Progenitor cell of endocrine pancreas (in vitro differentiated cells): ENCODE results near the gene ZNF644. TPM values are rescaled to one million over a fixed set of nuclear protein-coding genes. Genes with fewer than 3 reads are reported as not detected.

Experiments used
- DNase-seq: peaks from one replicate; pipeline ENCODE4 v3.0.0; 2021; ENCODE audit warnings: low spot score; ENCODE audit not compliant: unreplicated experiment
- H3K27ac Mint-ChIP-seq: 2 replicates; pipeline ENCODE4 v1.8.0; 2021; ENCODE audit warnings: mild to moderate bottlenecking, moderate library complexity, mixed read lengths
- H3K27me3 Mint-ChIP-seq: 2 replicates; pipeline ENCODE4 v1.8.0; 2021; ENCODE audit warnings: mixed read lengths
- H3K36me3 Mint-ChIP-seq: 2 replicates; pipeline ENCODE4 v1.8.0; 2022; ENCODE audit warnings: mixed read lengths; ENCODE audit not compliant: insufficient read depth
- H3K4me1 Mint-ChIP-seq: 2 replicates; pipeline ENCODE4 v1.8.0; 2021; ENCODE audit warnings: low read depth, mixed read lengths
- H3K4me3 Mint-ChIP-seq: 2 replicates; pipeline ENCODE4 v1.8.0; 2021; ENCODE audit warnings: low read depth, mild to moderate bottlenecking, moderate library complexity, mixed read lengths
- H3K9me3 Mint-ChIP-seq: 2 replicates; pipeline ENCODE4 v1.8.0; 2021; ENCODE audit warnings: low read depth, mixed read lengths
- total RNA-seq: library from RNA; stranded (reverse); gene quantifications from 2 replicates; pipeline ENCODE4 v1.2.1, GENCODE V29; 2021
- TF ChIP-seq, protein P1 (sequence below): fragments of 200-600 bp; sonication (generic); IDR thresholded peaks from one replicate; pipeline ENCODE4 v1.5.0; 2021; ENCODE audit warnings: antibody characterized with exemption, mild to moderate bottlenecking; ENCODE audit not compliant: unreplicated experiment

The ZNF644 gene
- total RNA-seq, 1 donor from 2014 or later = 101 TPM

DNA sequence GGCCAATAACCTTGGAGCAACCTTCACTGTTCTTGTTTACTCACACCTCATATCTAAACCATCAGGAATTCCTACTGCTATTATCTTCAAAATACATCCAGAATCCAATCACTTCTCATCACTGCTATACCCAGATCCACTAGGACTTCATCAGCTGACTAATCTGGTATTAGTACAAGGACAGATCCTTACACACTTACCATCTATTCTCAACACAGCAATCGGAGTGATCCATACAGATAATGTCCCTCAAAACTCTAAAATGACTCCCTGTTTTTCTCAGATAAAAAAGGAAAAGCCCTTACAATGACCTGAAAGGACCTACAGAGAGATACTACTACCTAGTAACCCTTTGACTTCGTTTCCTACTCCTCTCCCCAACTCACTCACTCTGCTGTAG is 70.8 kb downstream of the ZNF644 start:
- Mint-ChIP-seq H3K4me3 (no peak overlapping the region), H3K36me3 (peaks cover 23% of the 10 kb centered on the region), H3K9me3 (peaks cover 13% of the 10 kb centered on the region), H3K4me1 (peaks cover 19% of the 10 kb centered on the region), H3K27me3 (no peaks in the 10 kb centered on the region), H3K27ac (no peak overlapping the region)
- DNase-seq = no peak
- TF ChIP-seq, protein P1, sequence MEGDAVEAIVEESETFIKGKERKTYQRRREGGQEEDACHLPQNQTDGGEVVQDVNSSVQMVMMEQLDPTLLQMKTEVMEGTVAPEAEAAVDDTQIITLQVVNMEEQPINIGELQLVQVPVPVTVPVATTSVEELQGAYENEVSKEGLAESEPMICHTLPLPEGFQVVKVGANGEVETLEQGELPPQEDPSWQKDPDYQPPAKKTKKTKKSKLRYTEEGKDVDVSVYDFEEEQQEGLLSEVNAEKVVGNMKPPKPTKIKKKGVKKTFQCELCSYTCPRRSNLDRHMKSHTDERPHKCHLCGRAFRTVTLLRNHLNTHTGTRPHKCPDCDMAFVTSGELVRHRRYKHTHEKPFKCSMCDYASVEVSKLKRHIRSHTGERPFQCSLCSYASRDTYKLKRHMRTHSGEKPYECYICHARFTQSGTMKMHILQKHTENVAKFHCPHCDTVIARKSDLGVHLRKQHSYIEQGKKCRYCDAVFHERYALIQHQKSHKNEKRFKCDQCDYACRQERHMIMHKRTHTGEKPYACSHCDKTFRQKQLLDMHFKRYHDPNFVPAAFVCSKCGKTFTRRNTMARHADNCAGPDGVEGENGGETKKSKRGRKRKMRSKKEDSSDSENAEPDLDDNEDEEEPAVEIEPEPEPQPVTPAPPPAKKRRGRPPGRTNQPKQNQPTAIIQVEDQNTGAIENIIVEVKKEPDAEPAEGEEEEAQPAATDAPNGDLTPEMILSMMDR = no peak

DNA sequence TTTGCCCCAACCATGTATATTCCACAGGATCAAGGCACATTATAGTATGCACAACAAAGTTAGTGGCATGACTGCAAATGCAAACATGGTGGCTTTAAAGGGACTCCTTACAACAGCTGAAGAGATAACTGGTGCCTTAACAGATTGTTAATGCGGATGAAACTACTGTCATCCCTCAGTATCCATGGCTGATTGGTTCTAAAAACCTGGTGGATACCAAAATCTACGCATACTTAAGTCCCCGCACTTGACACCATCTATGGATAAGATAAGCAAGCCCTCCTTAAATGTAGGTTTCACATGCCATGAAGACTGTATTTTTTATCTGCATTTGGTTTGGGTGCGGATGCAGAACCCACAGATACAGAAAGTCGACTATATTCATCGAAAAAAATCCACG is 73.5 kb downstream of the ZNF644 start:
- no peak overlapping the region for H3K4me3 Mint-ChIP-seq
- no peak for DNase-seq
- H3K27me3 Mint-ChIP-seq = no peaks in the 10 kb centered on the region
- no peak overlapping the region for H3K27ac Mint-ChIP-seq
- TF ChIP-seq, protein P1 = no peak
- peaks cover 9% of the 10 kb centered on the region for H3K36me3 Mint-ChIP-seq
- peaks cover 4% of the 10 kb centered on the region for H3K9me3 Mint-ChIP-seq
- peaks cover 19% of the 10 kb centered on the region for H3K4me1 Mint-ChIP-seq

DNA sequence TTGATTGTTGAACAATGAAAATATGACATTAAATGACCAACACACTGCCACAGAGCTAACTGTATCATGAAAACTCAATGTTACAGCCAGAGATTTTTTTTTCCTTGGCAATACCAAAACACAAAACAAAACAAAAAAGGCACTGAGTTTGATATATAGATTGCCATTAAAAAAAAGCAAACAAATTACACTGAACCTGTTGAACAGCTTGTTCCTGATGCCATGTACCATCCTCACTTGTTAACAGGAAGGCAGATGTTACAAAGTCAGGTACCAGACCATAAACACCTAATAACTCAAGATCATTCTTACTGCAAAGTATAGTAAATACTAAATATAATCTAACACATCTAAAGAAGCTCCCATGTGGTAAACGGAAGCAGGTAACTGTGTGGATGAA is 75.2 kb downstream of the ZNF644 start:
- DNase-seq = no peak
- Mint-ChIP-seq H3K36me3 (peaks cover 1% of the 10 kb centered on the region), H3K27me3 (no peaks in the 10 kb centered on the region)

DNA sequence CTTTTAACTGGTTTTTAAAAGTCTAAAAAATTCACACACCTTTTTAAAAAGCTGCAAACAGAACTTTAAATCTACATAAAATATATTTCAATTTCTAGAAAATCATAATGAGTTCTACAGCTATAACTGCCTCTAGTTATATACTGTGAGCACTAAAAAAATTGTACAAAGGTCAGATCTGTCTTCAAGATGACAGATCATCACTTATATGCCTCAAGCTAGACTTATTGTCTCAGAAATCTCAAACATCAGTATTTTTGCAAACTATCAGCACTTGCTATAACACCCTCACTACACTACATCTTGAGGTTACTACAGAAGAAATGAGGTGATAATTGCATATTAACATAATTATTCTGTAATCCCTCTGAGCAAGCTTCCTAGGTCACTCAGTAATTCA is 76.5 kb downstream of the ZNF644 start:
- Mint-ChIP-seq H3K36me3 (peaks cover 8% of the 10 kb centered on the region), H3K9me3 (no peaks in the 10 kb centered on the region), H3K4me1 (peaks cover 8% of the 10 kb centered on the region), H3K27ac (no peak overlapping the region), H3K4me3 (no peak overlapping the region), H3K27me3 (no peaks in the 10 kb centered on the region)
- TF ChIP-seq, protein P1 = no peak
- DNase-seq = no peak

More for the DNA sequence above, 75.2 kb downstream of the ZNF644 start:
- Mint-ChIP-seq H3K4me3 (no peak overlapping the region), H3K27ac (no peak overlapping the region), H3K4me1 (peaks cover 13% of the 10 kb centered on the region), H3K9me3 (no peaks in the 10 kb centered on the region)
- TF ChIP-seq, protein P1 = no peak

DNA sequence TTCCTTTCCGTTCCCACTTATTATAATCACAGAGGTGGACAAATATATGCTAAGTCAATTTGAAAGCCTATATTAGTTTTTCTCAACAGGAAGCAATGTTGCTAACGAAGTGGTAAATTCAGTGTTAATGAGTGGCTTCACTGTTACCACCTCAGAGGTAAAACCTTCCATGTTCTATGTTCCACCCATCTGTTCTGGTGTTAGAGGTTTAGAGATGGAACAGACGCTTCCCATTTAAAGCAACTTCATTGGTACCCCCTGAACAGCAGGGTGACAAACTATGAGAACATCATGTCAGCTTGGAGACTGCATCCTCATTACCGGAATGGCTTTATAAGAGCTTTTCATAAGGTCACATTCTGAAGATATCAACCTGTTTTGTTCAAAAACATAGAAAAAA is 77.9 kb downstream of the ZNF644 start:
- Mint-ChIP-seq H3K27me3 (no peaks in the 10 kb centered on the region), H3K27ac (no peak overlapping the region), H3K4me1 (peaks cover 8% of the 10 kb centered on the region), H3K36me3 (peaks cover 21% of the 10 kb centered on the region), H3K4me3 (no peak overlapping the region), H3K9me3 (no peaks in the 10 kb centered on the region)
- TF ChIP-seq, protein P1 = no peak
- no peak for DNase-seq
